ENCODE results near the gene NFE2L1. TPM values are rescaled to one million over a fixed set of nuclear protein-coding genes. Genes with fewer than 3 reads are reported as not detected.

The NFE2L1 gene
- total RNA-seq, 3 donors from 2014 or later (not counting 1 experiment from before 2014, with no cell fraction given), result 38.6 to 53.4 (median 47.5) TPM

GRCh38 chr17:48051283-48051682 is 3.1 kb downstream of the NFE2L1 start:
- 96% methylated on average over 10 of the region's 10 CpGs for WGBS (ENCODE audit: insufficient coverage)
- Histone ChIP-seq H3K4me1 (ENCODE audit: control insufficient read depth, insufficient read depth, low read length) (peaks cover 48% of the 10 kb centered on the region), H3K9me3 (ENCODE audit: control insufficient read depth, insufficient read depth, low read length) (no peaks in the 10 kb centered on the region), H3K4me3 (ENCODE audit: low read length) (no peak overlapping the region), H3K27me3 (ENCODE audit: control insufficient read depth, insufficient read depth, low read length) (no peaks in the 10 kb centered on the region), H3K27ac (ENCODE audit: low read length) (no peak overlapping the region), H3K36me3 (ENCODE audit: control insufficient read depth, insufficient read depth, low read length) (peaks cover 36% of the 10 kb centered on the region)
- ATAC-seq (no peak), DNase-seq (no peak)
- H3K9me3 Mint-ChIP-seq, result no peaks in the 10 kb centered on the region
- H3K27ac Mint-ChIP-seq, result peak overlapping the region in 1 of 2 donors; percentile 29
- H3K27me3 Mint-ChIP-seq (ENCODE audit: low read depth in 2 of 2), result no peaks in the 10 kb centered on the region
- no peak for TF ChIP-seq CTCF (IDR thresholded peaks at IDR 0.05)
- H3K4me3 Mint-ChIP-seq, result no peak overlapping the region
- intact Hi-C loops (cut with micrococcal nuclease), result no loop called here
- H3K4me1 Mint-ChIP-seq, result peaks cover 65 to 82% of the 10 kb centered on the region in 2 donors
- H3K36me3 Mint-ChIP-seq, result no peaks in the 10 kb centered on the region

DNA sequence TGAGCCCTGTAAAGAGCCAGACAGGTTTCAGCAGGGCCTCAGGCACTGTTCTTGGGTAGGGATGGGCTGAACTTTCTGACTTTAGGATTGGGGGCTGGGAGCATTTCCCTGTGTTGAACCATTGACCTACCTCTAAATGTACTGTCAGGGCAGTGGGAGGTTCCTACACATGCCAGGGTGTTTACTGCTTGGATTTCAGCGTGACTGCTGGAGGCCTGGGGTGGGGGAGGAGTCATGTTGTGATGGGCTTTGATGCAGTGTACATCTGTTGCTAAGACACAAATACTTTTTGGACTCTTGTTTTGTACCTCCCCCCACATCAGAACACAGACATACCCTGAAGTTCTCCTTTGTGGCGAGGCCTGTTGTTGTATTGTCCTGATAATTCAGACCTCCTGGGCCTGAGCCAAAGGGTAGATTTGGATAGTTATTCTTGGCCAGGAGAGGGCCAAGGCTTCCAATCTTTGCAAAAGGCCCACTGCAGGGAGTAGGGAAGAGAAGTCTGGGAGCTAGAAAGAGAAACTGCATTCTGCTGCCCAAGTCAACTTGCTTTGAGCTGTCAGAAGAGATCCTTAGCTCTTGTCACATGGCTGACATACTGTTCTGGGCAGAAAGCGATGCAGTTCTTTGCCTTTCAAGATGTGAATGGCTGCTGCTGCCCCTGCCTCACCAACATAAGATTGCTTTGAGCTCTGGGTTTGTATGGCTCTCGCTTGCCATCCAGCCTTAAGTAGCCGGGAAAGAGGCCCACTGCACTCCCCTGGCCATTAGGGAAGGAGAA is 3.7 kb downstream of the NFE2L1 start:
- no peaks in the 10 kb centered on the region for H3K36me3 Mint-ChIP-seq
- Histone ChIP-seq H3K9me3 (ENCODE audit: control insufficient read depth, insufficient read depth, low read length) (no peaks in the 10 kb centered on the region), H3K27ac (ENCODE audit: low read length) (no peak overlapping the region), H3K36me3 (ENCODE audit: control insufficient read depth, insufficient read depth, low read length) (peaks cover 42% of the 10 kb centered on the region), H3K27me3 (ENCODE audit: control insufficient read depth, insufficient read depth, low read length) (no peaks in the 10 kb centered on the region), H3K4me1 (ENCODE audit: control insufficient read depth, insufficient read depth, low read length) (peaks cover 45% of the 10 kb centered on the region), H3K4me3 (ENCODE audit: low read length) (no peak overlapping the region)
- WGBS (ENCODE audit: insufficient coverage), result 95% methylated on average over 4 of the region's 5 CpGs
- no peak overlapping the region for H3K4me3 Mint-ChIP-seq
- no peaks in the 10 kb centered on the region for H3K27me3 Mint-ChIP-seq (ENCODE audit: low read depth in 2 of 2)
- no peaks in the 10 kb centered on the region for H3K9me3 Mint-ChIP-seq
- H3K27ac Mint-ChIP-seq, result peak overlapping the region in 1 of 2 donors; percentile 29
- DNase-seq (no peak), ATAC-seq (no peak)
- TF ChIP-seq CTCF (IDR thresholded peaks at IDR 0.05), result no peak
- peaks cover 63 to 83% of the 10 kb centered on the region in 2 donors for H3K4me1 Mint-ChIP-seq
- intact Hi-C loops (cut with micrococcal nuclease), result no loop called here

DNA sequence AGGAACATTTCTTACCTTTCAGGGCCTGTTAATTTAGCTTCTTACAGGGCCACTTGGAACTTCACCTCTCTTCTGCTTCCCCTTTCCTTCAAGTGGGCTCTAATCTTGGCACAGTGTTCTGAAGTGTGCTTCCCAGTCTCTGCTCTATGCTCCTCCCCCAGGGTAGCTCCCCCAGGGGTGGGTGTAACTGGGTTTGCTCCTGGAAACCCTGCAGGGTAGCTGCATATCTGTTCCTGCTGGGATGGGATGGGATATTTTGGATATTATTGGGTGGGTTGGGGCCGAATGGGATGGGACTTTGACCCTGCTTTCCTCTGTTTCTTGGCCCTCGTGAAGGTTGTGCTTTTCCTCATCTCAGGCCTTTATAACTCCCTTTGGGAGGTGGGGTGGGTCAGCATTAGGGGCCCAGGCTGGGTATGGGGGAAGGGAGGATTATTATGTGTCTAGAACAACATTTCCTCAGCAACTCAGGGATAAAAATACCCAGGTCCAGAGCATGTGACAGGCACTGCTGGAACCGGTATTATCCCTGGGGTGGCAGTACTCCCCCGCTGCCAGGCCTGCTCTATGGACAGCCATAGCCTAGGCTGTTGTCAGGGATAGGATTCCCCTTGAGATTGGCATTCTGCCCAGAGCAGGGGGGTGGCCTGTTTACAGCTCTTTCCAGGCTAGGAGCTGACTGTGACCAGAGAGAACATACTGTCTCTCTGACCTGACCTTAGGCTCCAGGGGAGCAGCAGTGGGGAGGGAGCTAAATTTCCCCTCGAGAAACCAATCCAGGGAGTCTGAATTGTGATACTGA is 5.0 kb downstream of the NFE2L1 start:
- 89% methylated on average over 5 of the region's 5 CpGs for WGBS (ENCODE audit: insufficient coverage)
- H3K27ac ChIP-seq (ENCODE audit: low read length), result no peak overlapping the region
- intact Hi-C loops (cut with micrococcal nuclease), result no loop called here
- H3K4me1 ChIP-seq (ENCODE audit: control insufficient read depth, insufficient read depth, low read length), result peaks cover 41% of the 10 kb centered on the region
- peaks cover 50 to 71% of the 10 kb centered on the region in 2 donors for H3K4me1 Mint-ChIP-seq
- H3K27me3 Mint-ChIP-seq (ENCODE audit: low read depth in 2 of 2), result no peaks in the 10 kb centered on the region
- no peaks in the 10 kb centered on the region for H3K9me3 ChIP-seq (ENCODE audit: control insufficient read depth, insufficient read depth, low read length)
- H3K27ac Mint-ChIP-seq, result no peak overlapping the region
- H3K4me3 ChIP-seq (ENCODE audit: low read length), result no peak overlapping the region
- ATAC-seq (no peak), DNase-seq (no peak)
- no peak for TF ChIP-seq CTCF (IDR thresholded peaks at IDR 0.05)
- no peak overlapping the region for H3K4me3 Mint-ChIP-seq
- H3K9me3 Mint-ChIP-seq, result no peaks in the 10 kb centered on the region
- peaks cover 54% of the 10 kb centered on the region for H3K36me3 ChIP-seq (ENCODE audit: control insufficient read depth, insufficient read depth, low read length)
- no peaks in the 10 kb centered on the region for H3K36me3 Mint-ChIP-seq
- H3K27me3 ChIP-seq (ENCODE audit: control insufficient read depth, insufficient read depth, low read length), result no peaks in the 10 kb centered on the region
